Tibial nerve (tissue), 4 donors: ENCODE data around the gene TECPR2. TPM values are rescaled to one million over a fixed set of nuclear protein-coding genes. Genes with fewer than 3 reads are reported as not detected.
A peak's percentile ranks its signal among the peaks of the same experiment; 100 is the strongest.

Experiments
- DNase-seq, 2 donors: peaks; one replicate each; pipeline ENCODE4 v3.0.0-alpha.2; 2019; ENCODE audit warnings: low spot score in 2 of 2
- H3K27ac ChIP-seq, 4 donors: fragments of 200-600 bp; sonication (generic) in 3 of 4; one replicate each; pipeline ENCODE4 v1.5.1; 2017 to 2019; ENCODE audit warnings: mild to moderate bottlenecking in 1 of 4
- H3K27me3 ChIP-seq, 2 donors: fragments of 200-600 bp; sonication (generic) in 1 of 2; one replicate each; pipeline versions ENCODE4 v1.5.1 to v1.6.0; 2017 to 2019
- H3K36me3 ChIP-seq, 3 donors: fragments of 200-600 bp; sonication (generic); one replicate each; pipeline ENCODE4 v1.5.1; 2018 to 2019
- H3K4me1 ChIP-seq, 4 donors: fragments of 200-600 bp; sonication (generic) in 3 of 4; one replicate each; pipeline ENCODE4 v1.5.1; 2017 to 2019
- H3K4me3 ChIP-seq, 4 donors: fragments of 200-600 bp; sonication (generic) in 3 of 4; one replicate each; pipeline ENCODE4 v1.5.1; 2017 to 2019; ENCODE audit warnings: mild to moderate bottlenecking in 1 of 4, moderate library complexity in 1 of 4
- H3K9me3 ChIP-seq, 4 donors: fragments of 200-600 bp; sonication (generic) in 3 of 4; one replicate each; pipeline ENCODE4 v1.5.1; 2017 to 2019
- CTCF ChIP-seq, 5 experiments: fragments of 200-600 bp in 3 of 5; fragments of 450-650 bp in 2 of 5; sonication (generic) in 3 of 5; IDR thresholded peaks; one replicate each; pipeline ENCODE4 v1.5.1; 2016 to 2019; ENCODE audit warnings: antibody characterized with exemption in 5 of 5, mild to moderate bottlenecking in 3 of 5, moderate library complexity in 2 of 5
- EP300 ChIP-seq, 2 donors: sonication (generic); formaldehyde crosslinking; IDR thresholded peaks; one replicate each; pipeline ENCODE4 v1.6.1; 2017; ENCODE audit warnings: antibody characterized with exemption in 2 of 2, mild to moderate bottlenecking in 1 of 2
- POLR2A ChIP-seq, 2 donors: fragments of 450-650 bp; IDR thresholded peaks; one replicate each; pipeline ENCODE4 v1.6.1; 2017; ENCODE audit warnings: antibody characterized with exemption in 2 of 2, mild to moderate bottlenecking in 2 of 2, moderate library complexity in 2 of 2
- WGBS, 2 donors: methylation state at CpG; one replicate each; pipeline ENCODE4 v1.1.5; 2018; 5-methylcytosine and 5-hydroxymethylcytosine counted together
- total RNA-seq, 4 donors: library from RNA; depleted of rRNA; stranded (reverse); fragments of >200 nt; gene quantifications; one replicate each; pipeline ENCODE4 v1.1.0, GENCODE V29; 2016

TECPR2 gene
- total RNA-seq, 4 donors from 2014 or later = 21.2 to 77.7 (median 32.8) TPM

- TF ChIP-seq CTCF (IDR thresholded peaks at IDR 0.05) (no peak), EP300 (IDR thresholded peaks at IDR 0.05) (no peak), POLR2A (IDR thresholded peaks at IDR 0.05) (no peak)
- peak overlapping the region; percentile 37 to 65 (median 62) for H3K4me3 ChIP-seq
- 4 to 6% methylated on average over 11 of the region's 11 CpGs for WGBS, 2 donors
- H3K4me1 ChIP-seq = peaks cover 0 to 26% (median 8%) of the 10 kb centered on the region in 4 donors
- peak overlapping the region; percentile 11 to 88 (median 80) for H3K27ac ChIP-seq
- H3K9me3 ChIP-seq = no peaks in the 10 kb centered on the region
- no peaks in the 10 kb centered on the region for H3K36me3 ChIP-seq
- H3K27me3 ChIP-seq = no peaks in the 10 kb centered on the region
- peak in 1 of 2 donors; percentile 38 for DNase-seq
Observed at GRCh38 chr14:102525219-102525928, 162.6 kb downstream of the TECPR2 start.

- no peak for TF ChIP-seq POLR2A (IDR thresholded peaks at IDR 0.05)
- TF ChIP-seq EP300 (IDR thresholded peaks at IDR 0.05) = no peak
- no peak for TF ChIP-seq CTCF (IDR thresholded peaks at IDR 0.05)
- Histone ChIP-seq H3K4me3 (no peak overlapping the region), H3K9me3 (no peaks in the 10 kb centered on the region), H3K36me3 (no peaks in the 10 kb centered on the region), H3K4me1 (peaks cover 0 to 26% (median 8%) of the 10 kb centered on the region in 4 donors), H3K27me3 (no peaks in the 10 kb centered on the region), H3K27ac (no peak overlapping the region)
- 88 to 89% methylated on average over 12 of the region's 12 CpGs for WGBS, 2 donors
- no peak for DNase-seq
Observed at GRCh38 chr14:102525929-102526497, 163.3 kb downstream of the TECPR2 start.

GRCh38 chr14:102528431-102529170 lies 165.9 kb downstream of the TECPR2 start:
- H3K4me3 ChIP-seq = no peak overlapping the region
- no peak for DNase-seq
- no peaks in the 10 kb centered on the region for H3K27me3 ChIP-seq
- no peaks in the 10 kb centered on the region for H3K9me3 ChIP-seq
- H3K27ac ChIP-seq = no peak overlapping the region
- peaks cover 0 to 19% (median 6%) of the 10 kb centered on the region in 4 donors for H3K4me1 ChIP-seq
- TF ChIP-seq EP300 (IDR thresholded peaks at IDR 0.05) (no peak), CTCF (IDR thresholded peaks at IDR 0.05) (no peak), POLR2A (IDR thresholded peaks at IDR 0.05) (no peak)
- H3K36me3 ChIP-seq = no peaks in the 10 kb centered on the region
- 74 to 77% methylated on average over 11 of the region's 11 CpGs for WGBS, 2 donors

GRCh38 chr14:102530828-102531478 lies 168.2 kb downstream of the TECPR2 start:
- TF ChIP-seq EP300 (IDR thresholded peaks at IDR 0.05) (no peak), CTCF (IDR thresholded peaks at IDR 0.05) (no peak), POLR2A (IDR thresholded peaks at IDR 0.05) (no peak)
- 63 to 65% methylated on average over 13 of the region's 13 CpGs for WGBS, 2 donors
- H3K4me1 ChIP-seq = peaks cover 0 to under 1% (median 0%) of the 10 kb centered on the region in 4 donors
- peak overlapping the region in 1 of 4 donors; percentile 19 for H3K27ac ChIP-seq
- H3K36me3 ChIP-seq = no peaks in the 10 kb centered on the region
- no peaks in the 10 kb centered on the region for H3K27me3 ChIP-seq
- no peaks in the 10 kb centered on the region for H3K9me3 ChIP-seq
- no peak overlapping the region for H3K4me3 ChIP-seq
- no peak for DNase-seq
